ENCODE data around the gene SHPK. TPM values are rescaled to one million over a fixed set of nuclear protein-coding genes. Genes with fewer than 3 reads are reported as not detected.

The SHPK gene
- total RNA-seq, 2 donors from 2014 or later: 3.3 to 4.2 TPM

DNA sequence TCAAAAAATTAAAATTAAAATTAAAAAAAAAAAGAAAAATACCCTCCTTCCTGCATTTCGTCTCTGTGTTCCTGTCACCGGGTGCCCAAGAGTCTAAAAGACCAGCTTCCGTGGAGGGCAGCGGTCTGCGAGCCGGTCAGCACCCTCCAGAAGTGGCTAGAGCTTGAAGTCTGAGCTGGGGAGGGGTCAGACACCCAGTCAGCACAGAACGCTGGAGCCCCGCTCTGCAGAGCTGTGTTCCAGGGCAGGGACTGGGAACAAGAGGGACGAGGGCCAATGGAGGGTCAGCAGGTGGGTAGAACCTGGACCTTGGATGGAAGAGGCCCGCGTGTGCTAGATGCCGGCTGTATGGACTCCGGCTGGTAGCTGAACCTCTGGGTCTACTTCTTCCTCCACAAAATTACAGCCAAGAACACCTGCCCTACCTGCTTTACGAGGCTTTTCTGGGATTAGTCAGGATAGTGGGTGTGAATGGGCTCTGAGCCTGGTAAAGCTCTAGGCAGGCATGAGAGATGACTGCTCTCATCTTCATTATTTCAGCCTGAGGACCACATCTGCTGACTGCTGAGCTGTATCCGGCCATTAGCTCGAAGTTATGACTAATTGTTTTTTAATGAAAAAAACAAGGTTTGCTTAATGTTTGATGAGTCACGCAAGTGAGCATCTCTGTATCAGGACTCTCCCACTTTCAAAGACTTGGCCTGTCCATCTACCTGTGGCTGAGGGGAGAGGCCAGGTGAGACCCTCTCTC is 32.8 kb downstream of the SHPK start:
- no peaks in the 10 kb centered on the region for H3K4me1 ChIP-seq
- no peaks in the 10 kb centered on the region for H3K9me3 ChIP-seq
- TF ChIP-seq CTCF (IDR thresholded peaks at IDR 0.05): no peak
- peaks cover 15% of the 10 kb centered on the region for H3K36me3 ChIP-seq
- DNase-seq (ENCODE audit: low spot score): no peak
- no peak overlapping the region for H3K27ac ChIP-seq
- no peaks in the 10 kb centered on the region for H3K27me3 ChIP-seq
- H3K4me3 ChIP-seq: no peak overlapping the region

- H3K4me1 ChIP-seq: no peaks in the 10 kb centered on the region
Measured at GRCh38 chr17:3602499-3602898, 33.6 kb downstream of the SHPK start.

GRCh38 chr17:3600529-3601205 is 35.4 kb downstream of the SHPK start:
- H3K4me3 ChIP-seq: no peak overlapping the region
- H3K9me3 ChIP-seq: no peaks in the 10 kb centered on the region
- H3K27me3 ChIP-seq: no peaks in the 10 kb centered on the region
- no peaks in the 10 kb centered on the region for H3K36me3 ChIP-seq
- no peak overlapping the region for H3K27ac ChIP-seq
- H3K4me1 ChIP-seq: no peaks in the 10 kb centered on the region
- TF ChIP-seq CTCF (IDR thresholded peaks at IDR 0.05): no peak
- DNase-seq (ENCODE audit: low spot score): no peak

More at GRCh38 chr17:3602499-3602898, 33.6 kb downstream of the SHPK start:
- no peak overlapping the region for H3K27ac ChIP-seq
- H3K36me3 ChIP-seq: peaks cover 12% of the 10 kb centered on the region
- peak in 1 of 2 donors; percentile 62 for TF ChIP-seq CTCF (IDR thresholded peaks at IDR 0.05)
- no peak overlapping the region for H3K4me3 ChIP-seq
- DNase-seq (ENCODE audit: low spot score): no peak
- no peaks in the 10 kb centered on the region for H3K27me3 ChIP-seq
- H3K9me3 ChIP-seq: no peaks in the 10 kb centered on the region

- TF ChIP-seq CTCF (IDR thresholded peaks at IDR 0.05): no peak
- Histone ChIP-seq H3K4me3 (no peak overlapping the region), H3K27ac (no peak overlapping the region), H3K27me3 (no peaks in the 10 kb centered on the region), H3K36me3 (no peaks in the 10 kb centered on the region), H3K9me3 (no peaks in the 10 kb centered on the region), H3K4me1 (peaks cover 0 to 6% of the 10 kb centered on the region in 2 donors)
- DNase-seq (ENCODE audit: low spot score): no peak
Measured at GRCh38 chr17:3598078-3598477, 38.0 kb downstream of the SHPK start.

DNA sequence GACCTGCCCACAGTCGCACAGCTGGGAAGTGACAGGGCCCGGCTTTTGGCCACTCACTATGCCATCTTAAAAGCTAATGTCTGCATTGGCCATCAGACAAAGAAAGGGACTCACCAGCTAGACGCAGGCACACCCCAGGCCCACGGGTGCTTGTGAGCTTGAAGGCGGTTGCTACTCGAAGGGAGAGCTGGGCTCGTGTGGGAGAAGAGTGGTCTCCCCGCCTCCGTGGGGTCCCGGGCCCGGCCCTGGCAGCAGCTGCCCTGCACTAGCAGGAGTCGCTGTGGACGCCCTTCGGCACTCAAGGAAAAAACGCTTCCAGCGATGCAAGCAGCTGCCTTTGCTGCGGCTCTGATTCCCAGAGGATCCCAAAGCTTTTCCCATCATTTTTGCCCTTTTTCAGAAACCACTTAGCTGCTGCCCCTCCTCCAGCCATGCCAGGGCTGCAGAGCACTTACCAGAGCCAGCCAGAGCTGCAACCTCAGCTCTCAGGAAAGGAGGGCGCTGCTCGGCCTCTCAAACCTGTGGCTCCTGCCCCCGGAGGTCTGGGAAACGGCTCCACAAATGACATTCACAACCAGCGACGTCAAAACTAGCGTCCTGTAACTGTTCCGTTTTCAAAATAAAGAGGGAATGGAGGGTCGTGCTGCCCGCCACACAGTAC is 39.1 kb downstream of the SHPK start:
- Histone ChIP-seq H3K36me3 (peaks cover 4% of the 10 kb centered on the region), H3K27ac (no peak overlapping the region), H3K27me3 (no peaks in the 10 kb centered on the region), H3K4me3 (no peak overlapping the region), H3K4me1 (peaks cover 0 to 6% of the 10 kb centered on the region in 2 donors), H3K9me3 (no peaks in the 10 kb centered on the region)
- TF ChIP-seq CTCF (IDR thresholded peaks at IDR 0.05): no peak
- DNase-seq (ENCODE audit: low spot score): no peak

All from right atrium auricular region (tissue), 2 donors.